Measurements from ENCODE around the gene ARL6IP4. TPM values are rescaled to one million over a fixed set of nuclear protein-coding genes. Genes with fewer than 3 reads are reported as not detected.

ARL6IP4 gene
- total RNA-seq, 1 experiment from 2014 or later = 171 TPM

GRCh38 chr12:122999986-123000420 is 19.5 kb downstream of the ARL6IP4 start:
- intact Hi-C loops (cut with micrococcal nuclease; ENCODE audit: unreplicated experiment) = no loop called here
- Mint-ChIP-seq H3K9me3 (ENCODE audit: low read depth, unreplicated experiment) (no peaks in the 10 kb centered on the region), H3K4me1 (ENCODE audit: low read depth, unreplicated experiment) (no peaks in the 10 kb centered on the region), H3K27me3 (ENCODE audit: unreplicated experiment) (no peaks in the 10 kb centered on the region), H3K27ac (ENCODE audit: unreplicated experiment) (no peak overlapping the region), H3K36me3 (ENCODE audit: insufficient read depth, unreplicated experiment) (no peaks in the 10 kb centered on the region), H3K4me3 (ENCODE audit: low read depth, unreplicated experiment) (no peak overlapping the region)
- DNase-seq = no peak
- no peak for TF ChIP-seq CTCF (IDR thresholded peaks at IDR 0.05; ENCODE audit: unreplicated experiment)
- BruUV-seq (replicated peaks) = no TSS peak
- CTCF ChIA-PET = interaction anchor here (0.6 kb wide), 1 partner anchor 351 kb away, joined by 4 read pairs; no protein-coding TSS in a partner anchor

GRCh38 chr12:123000578-123000977 is 20.1 kb downstream of the ARL6IP4 start:
- no peaks in the 10 kb centered on the region for H3K9me3 Mint-ChIP-seq (ENCODE audit: low read depth, unreplicated experiment)
- H3K36me3 Mint-ChIP-seq (ENCODE audit: insufficient read depth, unreplicated experiment) = no peaks in the 10 kb centered on the region
- TF ChIP-seq CTCF (IDR thresholded peaks at IDR 0.05; ENCODE audit: unreplicated experiment) = no peak
- DNase-seq = no peak
- intact Hi-C loops (cut with micrococcal nuclease; ENCODE audit: unreplicated experiment) = no loop called here
- no peaks in the 10 kb centered on the region for H3K27me3 Mint-ChIP-seq (ENCODE audit: unreplicated experiment)
- no peak overlapping the region for H3K27ac Mint-ChIP-seq (ENCODE audit: unreplicated experiment)
- BruUV-seq (replicated peaks) = no TSS peak
- H3K4me3 Mint-ChIP-seq (ENCODE audit: low read depth, unreplicated experiment) = no peak overlapping the region
- CTCF ChIA-PET = no interaction called here
- H3K4me1 Mint-ChIP-seq (ENCODE audit: low read depth, unreplicated experiment) = no peaks in the 10 kb centered on the region

GRCh38 chr12:123001464-123001863 is 21.0 kb downstream of the ARL6IP4 start:
- Mint-ChIP-seq H3K27ac (ENCODE audit: unreplicated experiment) (no peak overlapping the region), H3K4me1 (ENCODE audit: low read depth, unreplicated experiment) (no peaks in the 10 kb centered on the region), H3K27me3 (ENCODE audit: unreplicated experiment) (no peaks in the 10 kb centered on the region), H3K9me3 (ENCODE audit: low read depth, unreplicated experiment) (no peaks in the 10 kb centered on the region), H3K4me3 (ENCODE audit: low read depth, unreplicated experiment) (no peak overlapping the region), H3K36me3 (ENCODE audit: insufficient read depth, unreplicated experiment) (no peaks in the 10 kb centered on the region)
- TF ChIP-seq CTCF (IDR thresholded peaks at IDR 0.05; ENCODE audit: unreplicated experiment) = no peak
- BruUV-seq (replicated peaks) = no TSS peak
- intact Hi-C loops (cut with micrococcal nuclease; ENCODE audit: unreplicated experiment) = no loop called here
- CTCF ChIA-PET = no interaction called here
- no peak for DNase-seq

- Mint-ChIP-seq H3K27ac (ENCODE audit: unreplicated experiment) (no peak overlapping the region), H3K9me3 (ENCODE audit: low read depth, unreplicated experiment) (no peaks in the 10 kb centered on the region), H3K4me3 (ENCODE audit: low read depth, unreplicated experiment) (no peak overlapping the region), H3K27me3 (ENCODE audit: unreplicated experiment) (no peaks in the 10 kb centered on the region), H3K36me3 (ENCODE audit: insufficient read depth, unreplicated experiment) (no peaks in the 10 kb centered on the region), H3K4me1 (ENCODE audit: low read depth, unreplicated experiment) (no peaks in the 10 kb centered on the region)
- intact Hi-C loops (cut with micrococcal nuclease; ENCODE audit: unreplicated experiment) = no loop called here
- no TSS peak for BruUV-seq (replicated peaks)
- CTCF ChIA-PET = interaction anchor here (0.6 kb wide), 1 partner anchor 536 kb away, joined by 4 read pairs; no protein-coding TSS in a partner anchor
- DNase-seq = no peak
- TF ChIP-seq CTCF (IDR thresholded peaks at IDR 0.05; ENCODE audit: unreplicated experiment) = no peak
Observed at GRCh38 chr12:123003257-123003656, 22.8 kb downstream of the ARL6IP4 start.
